Spleen (tissue), 11 donors: ENCODE data around the gene PRIMPOL. TPM values are rescaled to one million over a fixed set of nuclear protein-coding genes. Genes with fewer than 3 reads are reported as not detected.

Experiments used
- DNase-seq: peaks from one replicate; pipeline ENCODE4 v3.0.0-alpha.2; 2020
- H3K27ac ChIP-seq, 8 donors: fragments of 200-600 bp; sonication (generic) in 7 of 8; 1 replicate in 4 of 8; 2 replicates in 4 of 8; pipeline versions ENCODE4 v1.5.0 to v1.8.0; 2016 to 2021; ENCODE audit warnings: inconsistent platforms in 4 of 8, mild to moderate bottlenecking in 4 of 8, moderate library complexity in 1 of 8
- H3K27me3 ChIP-seq, 7 donors: fragments of 200-600 bp; sonication (generic) in 6 of 7; replicated peaks in 1 of 7; 1 replicate in 4 of 7; 2 replicates in 3 of 7; pipeline versions ENCODE4 v1.5.0 to v1.8.0; 2016 to 2021; ENCODE audit warnings: inconsistent platforms in 3 of 7, mild to moderate bottlenecking in 1 of 7
- H3K36me3 ChIP-seq, 6 donors: fragments of 200-600 bp; sonication (generic) in 5 of 6; 1 replicate in 4 of 6; 2 replicates in 2 of 6; pipeline versions ENCODE4 v1.5.0 to v1.8.0; 2016 to 2021; ENCODE audit warnings: inconsistent platforms in 2 of 6
- H3K4me1 ChIP-seq, 6 donors: fragments of 200-600 bp; sonication (generic) in 5 of 6; 1 replicate in 3 of 6; 2 replicates in 3 of 6; pipeline versions ENCODE4 v1.5.0 to v1.8.0; 2016 to 2021; ENCODE audit warnings: inconsistent platforms in 3 of 6
- H3K4me3 ChIP-seq, 8 donors: fragments of 200-600 bp; sonication (generic) in 7 of 8; 1 replicate in 4 of 8; 2 replicates in 4 of 8; pipeline versions ENCODE4 v1.5.0 to v1.8.0; 2016 to 2021; ENCODE audit warnings: inconsistent platforms in 4 of 8, mild to moderate bottlenecking in 4 of 8, moderate library complexity in 2 of 8
- H3K9me3 ChIP-seq, 8 donors: fragments of 200-600 bp; sonication (generic) in 7 of 8; 1 replicate in 4 of 8; 2 replicates in 4 of 8; pipeline versions ENCODE4 v1.5.0 to v1.8.0; 2016 to 2021; ENCODE audit warnings: inconsistent platforms in 4 of 8
- POLR2A ChIP-seq, 3 donors: fragments of 450-650 bp; IDR thresholded peaks; one replicate each; pipeline ENCODE4 v1.5.1; 2017; ENCODE audit warnings: antibody characterized with exemption in 3 of 3, mild to moderate bottlenecking in 1 of 3
- POLR2AphosphoS5 ChIP-seq, 3 donors: sonication (generic); formaldehyde crosslinking; IDR thresholded peaks; one replicate each; pipeline ENCODE4 v1.5.1; 2017; ENCODE audit warnings: antibody characterized with exemption in 3 of 3
- WGBS, 5 donors: extraction: QIAGEN DNeasy Blood & Tissue Kit in 3 of 5; methylation state at CpG; one replicate each; pipeline versions ENCODE4 v1.1.5 to v1.1.7; 2013 to 2018; 5-methylcytosine and 5-hydroxymethylcytosine counted together
- intact Hi-C: fragments of 100-400 bp; cut with DNase I; formaldehyde crosslinking; loops from one replicate; pipeline ENCODE4 v1.15.0; 2023; ENCODE audit warnings: low total_unique reads
- polyA plus RNA-seq, 3 donors: library from polyadenylated mRNA; stranded (reverse); fragments of 200-250 nt; gene quantifications; one replicate each; pipeline ENCODE4 v1.2.1, GENCODE V29; 2013
- total RNA-seq, 7 donors: library from RNA; depleted of rRNA in 3 of 7; stranded (reverse); fragments of >200 nt in 3 of 7; fragmentation: NEBNext Ultra II Directional in 4 of 7; extraction: Animal tissue kit (Norgen Biotek cat#: 25700) in 4 of 7; gene quantifications; one replicate each; pipeline versions ENCODE4 v1.1.0 to v1.2.1, GENCODE V29; 2016 to 2021
- TF ChIP-seq, protein P1 (sequence below), 11 experiments: fragments of 200-600 bp in 7 of 11; fragments of 450-650 bp in 4 of 11; sonication (generic) in 4 of 11; IDR thresholded peaks in 8 of 11; conservative IDR thresholded peaks in 3 of 11; 1 replicate in 7 of 11; 2 replicates in 4 of 11; pipeline versions ENCODE4 v1.4.0 to v1.8.0; 2016 to 2021; ENCODE audit warnings: antibody characterized with exemption in 11 of 11, inconsistent platforms in 4 of 11, mild to moderate bottlenecking in 1 of 11
- donor health status: healthy with polysubstance abuse.
- donor health status: DM: no; HTN: no; CAD: no; lungs with moderate emphysema.
- donor health status: DM: no; HTN: no; CAD: no.
- donor health status: Bipolar disorder and iron deficiency.
- donor health status: healthy.
- donor health status: DM: no; HTN: no; CAD: no.
- donor health status: DM: yes; HTN: yes; CAD: no.

Gene PRIMPOL
- total and polyA plus RNA-seq, 10 donors = 17.0 to 46.7 (median 25.8) TPM

DNA sequence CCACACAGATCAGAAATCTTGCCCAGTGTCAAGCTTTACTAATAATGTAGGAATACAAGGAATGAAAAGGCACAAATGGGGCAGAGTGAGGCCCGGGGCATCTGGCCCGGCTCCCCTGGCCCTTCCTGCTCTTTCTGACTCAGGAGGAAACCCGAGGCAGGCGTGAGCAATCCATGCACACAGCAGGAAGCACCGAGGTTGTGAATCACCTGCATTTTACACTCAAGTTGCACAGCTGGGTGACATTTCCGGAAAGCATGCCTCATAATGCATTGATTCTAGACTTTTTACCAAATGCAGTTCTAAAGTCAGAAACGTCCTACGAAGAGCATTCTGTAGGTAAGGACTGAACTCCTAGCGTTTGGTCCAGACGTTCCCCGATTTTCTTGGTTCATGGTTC lies 38.9 kb downstream of the PRIMPOL start:
- peaks cover 0 to 63% (median 4%) of the 10 kb centered on the region in 6 donors for H3K36me3 ChIP-seq
- H3K27ac ChIP-seq = no peak overlapping the region
- no peak for DNase-seq
- TF ChIP-seq POLR2AphosphoS5 (IDR thresholded peaks at IDR 0.05) (no peak), POLR2A (IDR thresholded peaks at IDR 0.05) (no peak)
- TF ChIP-seq, protein P1, sequence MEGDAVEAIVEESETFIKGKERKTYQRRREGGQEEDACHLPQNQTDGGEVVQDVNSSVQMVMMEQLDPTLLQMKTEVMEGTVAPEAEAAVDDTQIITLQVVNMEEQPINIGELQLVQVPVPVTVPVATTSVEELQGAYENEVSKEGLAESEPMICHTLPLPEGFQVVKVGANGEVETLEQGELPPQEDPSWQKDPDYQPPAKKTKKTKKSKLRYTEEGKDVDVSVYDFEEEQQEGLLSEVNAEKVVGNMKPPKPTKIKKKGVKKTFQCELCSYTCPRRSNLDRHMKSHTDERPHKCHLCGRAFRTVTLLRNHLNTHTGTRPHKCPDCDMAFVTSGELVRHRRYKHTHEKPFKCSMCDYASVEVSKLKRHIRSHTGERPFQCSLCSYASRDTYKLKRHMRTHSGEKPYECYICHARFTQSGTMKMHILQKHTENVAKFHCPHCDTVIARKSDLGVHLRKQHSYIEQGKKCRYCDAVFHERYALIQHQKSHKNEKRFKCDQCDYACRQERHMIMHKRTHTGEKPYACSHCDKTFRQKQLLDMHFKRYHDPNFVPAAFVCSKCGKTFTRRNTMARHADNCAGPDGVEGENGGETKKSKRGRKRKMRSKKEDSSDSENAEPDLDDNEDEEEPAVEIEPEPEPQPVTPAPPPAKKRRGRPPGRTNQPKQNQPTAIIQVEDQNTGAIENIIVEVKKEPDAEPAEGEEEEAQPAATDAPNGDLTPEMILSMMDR (IDR thresholded peaks at IDR 0.05 in 8 of 11, conservative IDR thresholded peaks at IDR 0.05 in 3 of 11) = no peak
- no peaks in the 10 kb centered on the region for H3K27me3 ChIP-seq
- intact Hi-C loops = no loop called here
- H3K4me1 ChIP-seq = peaks cover 0 to 12% (median 0%) of the 10 kb centered on the region in 6 donors
- H3K9me3 ChIP-seq = no peaks in the 10 kb centered on the region
- 53 to 77% (median 64%) methylated on average over 11 of the region's 11 CpGs for WGBS, 5 donors
- H3K4me3 ChIP-seq = no peak overlapping the region

DNA sequence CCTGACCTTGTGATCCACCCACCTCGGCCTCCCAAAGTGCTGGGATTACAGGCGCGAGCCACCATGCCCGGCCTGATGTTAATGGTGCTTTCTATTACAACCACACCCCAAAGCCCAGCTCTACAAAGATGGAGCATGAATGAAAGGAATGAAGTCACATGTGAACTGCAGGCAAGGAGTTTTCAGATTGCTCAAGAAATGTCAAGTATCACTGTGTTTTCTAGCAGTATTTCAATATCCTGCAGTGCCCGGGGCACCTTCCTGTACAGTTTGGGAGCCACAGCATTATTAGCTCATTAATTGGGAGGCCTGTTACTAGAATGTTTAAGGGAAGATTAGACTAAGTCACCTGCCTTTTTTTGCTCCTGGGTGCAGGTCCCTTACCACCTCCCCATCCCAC lies 40.1 kb downstream of the PRIMPOL start:
- TF ChIP-seq POLR2AphosphoS5 (IDR thresholded peaks at IDR 0.05) = no peak
- no peak for TF ChIP-seq POLR2A (IDR thresholded peaks at IDR 0.05)
- TF ChIP-seq, protein P1 (IDR thresholded peaks at IDR 0.05 in 8 of 11, conservative IDR thresholded peaks at IDR 0.05 in 3 of 11) = no peak
- intact Hi-C loops = no loop called here
- peaks cover 0 to 9% (median 0%) of the 10 kb centered on the region in 6 donors for H3K4me1 ChIP-seq
- DNase-seq = no peak
- no peak overlapping the region for H3K27ac ChIP-seq
- H3K27me3 ChIP-seq = no peaks in the 10 kb centered on the region
- 47 to 80% (median 56%) methylated on average over 5 of the region's 5 CpGs for WGBS, 5 donors
- H3K4me3 ChIP-seq = no peak overlapping the region
- peaks cover 0 to 76% (median 12%) of the 10 kb centered on the region in 6 donors for H3K36me3 ChIP-seq
- no peaks in the 10 kb centered on the region for H3K9me3 ChIP-seq

DNA sequence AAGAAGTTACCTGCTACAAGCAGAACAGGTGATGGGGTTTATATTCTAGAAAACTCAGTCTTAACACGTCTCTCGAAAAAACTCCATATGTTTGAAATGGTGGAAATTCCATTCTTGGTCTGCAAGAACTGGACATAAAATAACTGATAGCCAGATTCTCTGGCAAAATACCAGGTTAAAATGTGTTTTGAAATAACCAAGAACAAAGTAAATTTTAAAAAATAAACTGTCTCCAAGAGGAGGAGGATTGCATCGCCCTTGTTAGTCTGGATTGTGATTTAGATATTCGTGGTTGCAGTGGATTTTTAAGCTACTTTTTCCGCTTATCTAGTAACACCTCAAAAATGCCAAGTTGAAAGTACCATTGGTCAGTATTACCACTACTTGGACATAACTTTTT lies 43.5 kb downstream of the PRIMPOL start:
- no peaks in the 10 kb centered on the region for H3K4me1 ChIP-seq
- intact Hi-C loops = no loop called here
- DNase-seq = no peak
- peaks cover 0 to 75% (median 12%) of the 10 kb centered on the region in 6 donors for H3K36me3 ChIP-seq
- H3K4me3 ChIP-seq = no peak overlapping the region
- H3K27me3 ChIP-seq = no peaks in the 10 kb centered on the region
- H3K27ac ChIP-seq = no peak overlapping the region
- 94 to 98% (median 97%) methylated on average over 5 of the region's 5 CpGs for WGBS, 5 donors
- no peaks in the 10 kb centered on the region for H3K9me3 ChIP-seq
- TF ChIP-seq, protein P1 (IDR thresholded peaks at IDR 0.05 in 8 of 11, conservative IDR thresholded peaks at IDR 0.05 in 3 of 11) = no peak
- no peak for TF ChIP-seq POLR2AphosphoS5 (IDR thresholded peaks at IDR 0.05)
- TF ChIP-seq POLR2A (IDR thresholded peaks at IDR 0.05) = no peak

DNA sequence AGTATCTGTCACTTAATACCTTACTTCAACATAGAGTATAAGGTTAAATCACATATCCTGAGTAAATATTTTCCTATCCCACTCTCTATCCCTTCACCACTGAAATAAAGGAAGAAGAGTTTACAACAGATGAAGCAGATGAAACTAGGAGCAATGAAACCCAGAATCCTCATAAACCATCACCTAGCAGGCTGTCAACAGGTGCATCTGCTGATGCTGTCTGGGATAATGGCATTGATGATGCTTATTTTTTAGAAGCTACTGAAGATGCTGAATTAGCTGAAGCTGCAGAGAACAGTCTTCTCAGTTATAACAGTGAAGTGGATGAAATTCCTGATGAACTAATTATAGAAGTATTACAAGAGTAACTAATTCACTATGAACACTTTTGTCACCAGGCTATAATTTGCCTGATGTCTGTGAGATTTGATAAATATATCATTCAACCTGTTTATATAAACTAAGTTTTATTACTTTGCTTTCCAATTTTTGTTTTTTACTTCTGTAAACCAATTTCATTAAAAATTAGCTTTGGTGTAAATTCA lies 44.9 kb downstream of the PRIMPOL start:
- Histone ChIP-seq H3K4me1 (no peaks in the 10 kb centered on the region), H3K27me3 (no peaks in the 10 kb centered on the region), H3K27ac (no peak overlapping the region), H3K36me3 (peaks cover 0 to 75% (median 12%) of the 10 kb centered on the region in 6 donors), H3K9me3 (no peaks in the 10 kb centered on the region), H3K4me3 (no peak overlapping the region)
- no peak for DNase-seq
- TF ChIP-seq, protein P1 (IDR thresholded peaks at IDR 0.05 in 8 of 11, conservative IDR thresholded peaks at IDR 0.05 in 3 of 11) = no peak
- no peak for TF ChIP-seq POLR2AphosphoS5 (IDR thresholded peaks at IDR 0.05)
- TF ChIP-seq POLR2A (IDR thresholded peaks at IDR 0.05) = no peak
- intact Hi-C loops = no loop called here
